Peyer's patch (tissue), 4 donors: ENCODE results near the gene LAD1.

ENCODE experiments used
- CTCF ChIP-seq, 6 experiments: fragments of 450-650 bp in 4 of 6; fragments of 200-600 bp in 2 of 6; sonication (generic) in 1 of 6; IDR thresholded peaks; one replicate each; pipeline ENCODE4 v1.5.1; 2017 to 2019; ENCODE audit warnings: antibody characterized with exemption in 6 of 6, mild to moderate bottlenecking in 3 of 6, moderate library complexity in 1 of 6
- POLR2A ChIP-seq, 2 donors: fragments of 450-650 bp; IDR thresholded peaks; one replicate each; pipeline ENCODE4 v1.5.1; 2017; ENCODE audit warnings: antibody characterized with exemption in 2 of 2, mild to moderate bottlenecking in 2 of 2, moderate library complexity in 2 of 2

DNA sequence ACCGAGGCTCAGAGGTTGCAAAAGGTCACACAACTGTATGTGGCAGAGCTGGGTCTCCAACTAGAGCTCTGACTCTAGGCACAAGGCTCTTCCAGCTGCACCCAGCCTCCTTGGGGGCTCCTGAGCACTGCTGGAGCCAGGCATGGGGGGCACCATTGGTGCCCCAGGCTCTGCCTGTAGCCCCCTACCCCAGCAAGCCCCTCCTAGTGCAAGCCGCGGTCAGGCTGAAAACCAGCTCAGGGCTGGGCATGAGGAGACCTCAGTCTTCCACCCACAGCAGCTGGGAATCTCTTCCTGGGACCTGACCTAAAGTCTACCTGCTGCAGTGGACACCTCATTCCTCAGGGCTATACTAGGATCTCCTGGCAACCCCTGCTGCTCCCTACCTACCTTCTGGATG lies 36.2 kb downstream of the LAD1 start:
- TF ChIP-seq CTCF (IDR thresholded peaks at IDR 0.05): no peak
- no peak for TF ChIP-seq POLR2A (IDR thresholded peaks at IDR 0.05)
